ENCODE measurements around the gene FAAH.
A peak's percentile ranks its signal among the peaks of the same experiment; 100 is the strongest.

The FAAH gene

DNA sequence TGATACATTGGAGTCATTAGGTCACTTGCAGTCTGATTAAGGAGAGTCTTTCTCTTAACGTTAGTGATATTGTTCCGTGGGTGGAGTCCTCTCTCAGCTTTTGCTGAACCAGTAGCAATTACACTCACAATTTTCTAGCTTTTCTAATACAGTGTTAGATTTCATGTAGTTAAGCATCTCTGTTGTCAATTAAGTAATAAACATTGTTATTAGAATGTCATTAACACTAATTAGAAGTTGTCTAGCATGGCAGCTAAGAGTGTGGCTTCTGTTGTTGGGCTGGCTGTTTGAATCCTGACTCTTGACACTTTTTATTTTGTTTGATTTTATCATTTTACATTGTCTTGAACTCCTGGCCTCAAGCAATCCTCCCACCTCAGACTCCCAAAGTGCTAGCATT is 33.4 kb downstream of the FAAH start:
- no peak overlapping the region for H3K27ac ChIP-seq
- H3K4me3 ChIP-seq (ENCODE audit: low read depth, low read length), result no peak overlapping the region
- no peaks in the 10 kb centered on the region for H3K36me3 ChIP-seq
- TF ChIP-seq, protein P1, sequence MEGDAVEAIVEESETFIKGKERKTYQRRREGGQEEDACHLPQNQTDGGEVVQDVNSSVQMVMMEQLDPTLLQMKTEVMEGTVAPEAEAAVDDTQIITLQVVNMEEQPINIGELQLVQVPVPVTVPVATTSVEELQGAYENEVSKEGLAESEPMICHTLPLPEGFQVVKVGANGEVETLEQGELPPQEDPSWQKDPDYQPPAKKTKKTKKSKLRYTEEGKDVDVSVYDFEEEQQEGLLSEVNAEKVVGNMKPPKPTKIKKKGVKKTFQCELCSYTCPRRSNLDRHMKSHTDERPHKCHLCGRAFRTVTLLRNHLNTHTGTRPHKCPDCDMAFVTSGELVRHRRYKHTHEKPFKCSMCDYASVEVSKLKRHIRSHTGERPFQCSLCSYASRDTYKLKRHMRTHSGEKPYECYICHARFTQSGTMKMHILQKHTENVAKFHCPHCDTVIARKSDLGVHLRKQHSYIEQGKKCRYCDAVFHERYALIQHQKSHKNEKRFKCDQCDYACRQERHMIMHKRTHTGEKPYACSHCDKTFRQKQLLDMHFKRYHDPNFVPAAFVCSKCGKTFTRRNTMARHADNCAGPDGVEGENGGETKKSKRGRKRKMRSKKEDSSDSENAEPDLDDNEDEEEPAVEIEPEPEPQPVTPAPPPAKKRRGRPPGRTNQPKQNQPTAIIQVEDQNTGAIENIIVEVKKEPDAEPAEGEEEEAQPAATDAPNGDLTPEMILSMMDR (IDR thresholded peaks at IDR 0.05; ENCODE audit: low read depth, low read length), result no peak
- H3K27me3 ChIP-seq (ENCODE audit: insufficient read depth, low read depth, severe bottlenecking), result no peaks in the 10 kb centered on the region
- DNase-seq, result no peak
- no peaks in the 10 kb centered on the region for H3K9me3 ChIP-seq (ENCODE audit: severe bottlenecking)

DNA sequence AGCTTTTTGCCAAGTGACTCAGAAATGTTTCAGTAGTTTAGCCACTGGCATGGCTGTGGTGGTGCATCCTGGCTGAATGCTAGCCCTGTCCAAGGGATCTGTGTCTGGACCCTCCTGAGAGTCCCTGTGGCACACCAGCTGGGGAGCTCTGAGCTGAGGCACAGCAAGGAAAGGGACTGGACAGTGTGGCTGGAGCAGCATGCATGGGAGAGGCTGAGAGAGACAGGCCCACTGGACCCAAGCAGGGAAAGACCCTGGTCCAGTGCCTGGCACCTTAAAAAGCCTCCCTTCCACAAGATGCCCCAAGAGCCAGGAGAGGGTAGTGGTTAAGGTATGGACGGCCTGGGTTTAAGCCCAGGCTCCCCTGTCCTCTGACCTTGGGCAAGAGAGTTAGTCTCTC is 35.3 kb downstream of the FAAH start:
- Histone ChIP-seq H3K27ac (no peak overlapping the region), H3K4me3 (ENCODE audit: low read depth, low read length) (no peak overlapping the region), H3K36me3 (no peaks in the 10 kb centered on the region), H3K9me3 (ENCODE audit: severe bottlenecking) (no peaks in the 10 kb centered on the region), H3K27me3 (ENCODE audit: insufficient read depth, low read depth, severe bottlenecking) (no peaks in the 10 kb centered on the region)
- DNase-seq, result no peak
- TF ChIP-seq, protein P1 (IDR thresholded peaks at IDR 0.05; ENCODE audit: low read depth, low read length), result no peak

DNA sequence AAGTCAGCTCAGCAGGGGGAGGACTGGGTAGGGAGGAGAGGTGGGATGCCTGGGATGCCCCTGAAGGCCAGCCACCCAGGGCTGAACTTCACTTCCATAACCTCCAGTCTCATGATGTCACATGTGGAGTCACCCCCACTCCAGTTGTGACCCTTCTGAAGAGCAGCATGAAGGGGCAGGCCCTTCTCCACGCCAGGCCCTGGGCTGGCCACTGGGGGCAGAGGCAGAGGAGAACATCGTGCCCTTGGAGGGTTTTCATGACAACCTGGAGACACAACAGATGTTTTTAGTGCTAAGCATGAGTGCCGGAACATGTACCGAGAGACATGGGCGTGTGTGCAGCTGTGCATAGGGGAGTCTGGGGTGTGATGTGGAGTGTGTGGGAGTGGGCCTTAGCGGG is 37.6 kb downstream of the FAAH start:
- no peak for DNase-seq
- H3K27ac ChIP-seq, result no peak overlapping the region
- H3K27me3 ChIP-seq (ENCODE audit: insufficient read depth, low read depth, severe bottlenecking), result no peaks in the 10 kb centered on the region
- no peak overlapping the region for H3K4me3 ChIP-seq (ENCODE audit: low read depth, low read length)
- TF ChIP-seq, protein P1 (IDR thresholded peaks at IDR 0.05; ENCODE audit: low read depth, low read length), result 0 out of 2 replicates have a peak, but pooled peaks have one; percentile 20
- H3K9me3 ChIP-seq (ENCODE audit: severe bottlenecking), result no peaks in the 10 kb centered on the region
- H3K36me3 ChIP-seq, result no peaks in the 10 kb centered on the region

DNA sequence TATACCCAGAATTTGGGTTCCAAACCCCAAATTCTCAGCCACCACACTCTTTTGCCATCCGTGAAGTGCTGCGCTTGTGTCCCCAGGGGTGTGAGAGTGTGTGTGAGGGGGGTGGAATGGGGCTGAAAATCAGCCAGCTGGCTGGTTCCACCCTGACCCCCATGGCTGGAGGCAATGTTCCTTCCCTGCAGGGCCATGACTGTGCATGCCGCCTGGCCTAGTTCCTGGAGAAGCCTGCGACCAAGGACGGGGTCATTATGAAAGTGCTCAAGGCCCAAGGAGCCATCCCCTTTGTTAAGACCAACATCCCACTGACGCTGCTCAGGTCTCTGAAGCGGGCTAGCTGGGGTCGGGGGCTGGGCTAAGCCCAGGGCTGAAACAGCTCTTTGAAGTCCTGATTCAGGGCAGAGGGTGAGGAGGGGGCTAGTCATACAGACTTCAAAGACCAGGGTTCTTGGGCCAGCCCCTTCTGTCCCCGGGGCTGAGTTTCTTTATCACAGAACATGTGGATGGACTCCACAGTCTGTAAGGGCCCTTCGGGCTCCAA is 38.7 kb downstream of the FAAH start:
- Histone ChIP-seq H3K36me3 (no peaks in the 10 kb centered on the region), H3K27me3 (ENCODE audit: insufficient read depth, low read depth, severe bottlenecking) (no peaks in the 10 kb centered on the region), H3K27ac (no peak overlapping the region), H3K4me3 (ENCODE audit: low read depth, low read length) (no peak overlapping the region), H3K9me3 (ENCODE audit: severe bottlenecking) (no peaks in the 10 kb centered on the region)
- TF ChIP-seq, protein P1 (IDR thresholded peaks at IDR 0.05; ENCODE audit: low read depth, low read length), result no peak
- no peak for DNase-seq

DNA sequence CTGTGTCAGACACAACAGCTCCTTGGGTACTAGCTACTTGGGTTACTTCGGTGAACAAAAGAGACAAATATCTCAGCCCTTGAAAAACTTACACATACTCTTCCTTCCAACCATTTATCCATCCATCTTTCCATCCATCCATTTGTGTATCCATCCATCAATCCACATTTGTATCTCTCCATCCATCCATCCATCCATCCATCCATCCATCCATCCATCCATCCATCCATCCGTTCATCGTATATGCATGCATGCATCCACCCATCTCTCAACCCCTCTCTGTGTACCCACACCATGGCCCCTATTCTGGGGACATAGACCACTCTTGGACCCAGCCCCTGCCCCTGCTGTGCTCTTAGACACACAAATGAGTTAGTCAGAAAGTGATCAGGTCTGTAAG is 40.2 kb downstream of the FAAH start:
- Histone ChIP-seq H3K9me3 (ENCODE audit: severe bottlenecking) (no peaks in the 10 kb centered on the region), H3K4me3 (ENCODE audit: low read depth, low read length) (no peak overlapping the region), H3K27ac (no peak overlapping the region), H3K27me3 (ENCODE audit: insufficient read depth, low read depth, severe bottlenecking) (no peaks in the 10 kb centered on the region), H3K36me3 (no peaks in the 10 kb centered on the region)
- TF ChIP-seq, protein P1 (IDR thresholded peaks at IDR 0.05; ENCODE audit: low read depth, low read length), result no peak
- no peak for DNase-seq

DNA sequence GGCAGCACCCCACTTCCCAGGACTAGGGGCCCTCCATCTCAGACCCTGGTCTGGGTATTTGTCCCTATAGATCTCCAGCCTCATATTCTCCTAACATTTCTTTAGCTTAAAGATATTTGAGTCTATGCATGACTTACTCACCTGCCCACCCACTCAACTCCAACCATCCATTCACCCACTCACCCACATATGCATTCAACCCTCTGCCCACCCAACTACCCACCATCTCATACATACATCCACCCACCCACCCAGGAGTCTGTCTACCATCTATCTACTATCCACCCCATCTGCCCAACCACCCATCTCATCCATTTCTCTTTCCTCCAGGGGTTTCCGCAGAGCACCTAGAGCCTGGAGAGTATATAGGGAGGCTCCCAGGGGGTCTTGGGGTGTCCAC is 42.7 kb downstream of the FAAH start:
- no peak overlapping the region for H3K4me3 ChIP-seq (ENCODE audit: low read depth, low read length)
- H3K27ac ChIP-seq, result no peak overlapping the region
- no peaks in the 10 kb centered on the region for H3K9me3 ChIP-seq (ENCODE audit: severe bottlenecking)
- H3K27me3 ChIP-seq (ENCODE audit: insufficient read depth, low read depth, severe bottlenecking), result no peaks in the 10 kb centered on the region
- TF ChIP-seq, protein P1 (IDR thresholded peaks at IDR 0.05; ENCODE audit: low read depth, low read length), result no peak
- DNase-seq, result no peak
- H3K36me3 ChIP-seq, result no peaks in the 10 kb centered on the region
